ENCODE measurements around the gene SLC39A12.

The SLC39A12 gene

DNA sequence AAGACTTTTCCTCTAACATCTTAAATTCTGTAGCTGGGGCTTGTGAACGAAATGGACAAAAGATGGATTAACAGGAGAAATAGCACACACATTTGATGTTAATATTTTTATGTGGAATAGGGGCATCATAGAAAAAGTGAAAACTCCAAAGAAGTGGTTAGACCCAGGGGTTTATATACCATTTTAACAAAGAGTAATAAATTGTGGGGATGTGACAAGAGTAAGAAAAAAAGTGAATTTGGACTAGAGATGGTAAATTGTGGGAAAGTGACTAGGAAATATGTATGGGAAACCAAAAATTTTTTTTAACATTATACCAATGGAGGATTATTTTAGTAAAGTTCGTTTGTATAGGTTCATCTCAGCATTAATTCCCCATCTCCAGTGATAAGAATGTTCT is 8.2 kb downstream of the SLC39A12 start:
- no peak for DNase-seq (ENCODE audit: low read depth)
- H3K4me3 ChIP-seq (ENCODE audit: low read depth, low read length): no peak overlapping the region

DNA sequence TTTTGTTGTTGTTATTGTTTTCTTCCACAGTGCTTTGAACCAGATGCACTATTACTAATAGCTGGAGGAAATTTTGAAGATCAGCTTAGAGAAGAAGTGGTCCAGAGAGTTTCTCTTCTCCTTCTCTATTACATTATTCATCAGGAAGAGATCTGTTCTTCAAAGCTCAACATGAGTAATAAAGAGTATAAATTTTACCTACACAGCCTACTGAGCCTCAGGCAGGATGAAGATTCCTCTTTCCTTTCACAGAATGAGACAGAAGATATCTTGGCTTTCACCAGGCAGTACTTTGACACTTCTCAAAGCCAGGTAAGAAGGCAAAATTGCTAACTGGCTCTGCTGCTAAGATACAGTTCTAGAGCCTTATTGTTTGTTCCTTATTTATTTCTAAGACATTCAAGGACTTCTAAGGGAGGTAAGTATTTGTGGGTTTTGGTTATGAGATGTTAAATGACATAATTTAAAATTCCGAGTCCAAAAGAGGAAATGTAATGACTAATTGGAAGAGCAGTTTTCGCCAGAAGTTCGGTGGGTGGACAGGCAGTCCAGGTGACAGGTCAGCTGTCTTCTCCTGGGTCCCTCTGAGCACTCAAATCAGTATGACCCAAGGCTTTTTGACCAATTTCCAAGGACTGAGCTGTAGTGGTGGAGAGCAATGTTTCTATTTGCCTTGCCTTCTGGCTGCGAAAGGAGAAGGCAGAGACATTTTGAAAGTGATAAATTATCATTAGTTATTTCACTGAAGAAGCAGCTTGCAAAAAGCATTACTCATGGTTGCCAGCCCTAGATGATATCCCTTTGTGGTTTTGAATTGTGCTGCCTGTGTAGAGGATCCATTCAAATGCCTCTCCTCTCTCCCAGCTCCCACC is 10.1 kb downstream of the SLC39A12 start:
- peak; percentile 38 for DNase-seq (ENCODE audit: low read depth)
- H3K4me3 ChIP-seq (ENCODE audit: low read depth, low read length): no peak overlapping the region

DNA sequence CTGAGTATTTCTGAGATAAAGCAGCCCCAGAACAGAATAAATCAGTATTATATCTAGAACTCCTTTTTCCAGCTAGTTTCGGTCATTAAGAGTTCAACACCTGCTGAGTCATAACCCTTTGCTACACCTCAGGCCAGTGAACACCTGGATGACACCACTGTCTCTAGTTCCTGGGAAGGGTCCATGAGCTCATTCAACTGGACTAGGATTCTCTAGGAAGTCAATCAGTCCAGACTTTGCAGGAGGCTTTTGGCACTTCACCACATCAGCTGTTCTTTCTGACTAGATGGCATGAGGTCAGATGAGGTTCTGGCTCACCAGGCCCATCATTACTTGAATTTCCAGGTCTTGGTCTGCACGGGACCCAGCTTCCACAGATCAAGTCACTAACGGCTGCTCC is 11.7 kb downstream of the SLC39A12 start:
- no peak for DNase-seq (ENCODE audit: low read depth)
- H3K4me3 ChIP-seq (ENCODE audit: low read depth, low read length): no peak overlapping the region

DNA sequence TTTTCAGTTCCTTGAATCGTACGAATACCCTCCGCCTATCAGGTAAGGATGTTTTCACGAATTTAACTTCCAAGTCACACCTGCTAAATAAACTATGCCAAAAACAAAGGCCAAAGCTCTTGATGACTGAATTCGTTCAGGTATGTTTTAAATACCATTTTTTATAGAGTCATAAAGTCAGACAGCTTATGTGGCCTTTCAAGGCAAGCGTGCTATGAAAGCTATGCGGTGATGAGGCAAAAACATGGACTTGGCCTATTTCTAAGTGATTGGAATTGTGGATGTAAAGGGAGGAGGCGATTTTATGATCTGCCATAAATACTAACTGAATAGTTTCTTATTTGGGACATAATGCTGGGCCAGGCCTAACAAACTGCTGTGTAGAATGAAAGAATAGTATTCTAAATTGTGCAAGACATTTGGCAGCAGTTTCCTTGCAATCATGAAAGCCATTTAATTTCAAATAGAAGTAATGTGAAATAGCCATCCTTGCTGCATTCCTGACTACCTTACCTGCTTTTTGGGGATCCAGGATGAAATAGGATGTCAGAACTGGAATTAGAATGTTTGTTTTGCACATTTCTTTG is 14.0 kb downstream of the SLC39A12 start:
- DNase-seq (ENCODE audit: low read depth): no peak
- no peak overlapping the region for H3K4me3 ChIP-seq (ENCODE audit: low read depth, low read length)

DNA sequence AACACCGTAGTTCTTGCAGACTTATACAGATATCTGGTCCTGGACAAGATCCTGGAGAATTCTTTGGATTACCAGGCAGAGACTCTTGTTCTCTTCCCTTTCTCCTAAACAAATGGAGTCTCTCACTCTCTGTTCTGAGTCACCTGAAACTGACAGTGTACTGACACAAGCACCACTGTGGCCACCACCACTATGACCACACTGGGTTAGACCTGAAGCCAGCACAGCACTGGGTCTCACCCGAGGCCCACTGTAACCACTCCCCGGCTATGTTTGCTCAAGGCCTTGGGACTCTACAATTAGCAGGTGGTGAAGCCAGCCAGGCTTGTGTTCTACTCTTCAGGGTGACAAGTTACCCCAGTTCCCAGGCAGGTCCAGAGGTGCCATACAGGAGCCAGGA is 22.8 kb downstream of the SLC39A12 start:
- no peak overlapping the region for H3K4me3 ChIP-seq (ENCODE audit: low read depth, low read length)
- DNase-seq (ENCODE audit: low read depth): no peak

DNA sequence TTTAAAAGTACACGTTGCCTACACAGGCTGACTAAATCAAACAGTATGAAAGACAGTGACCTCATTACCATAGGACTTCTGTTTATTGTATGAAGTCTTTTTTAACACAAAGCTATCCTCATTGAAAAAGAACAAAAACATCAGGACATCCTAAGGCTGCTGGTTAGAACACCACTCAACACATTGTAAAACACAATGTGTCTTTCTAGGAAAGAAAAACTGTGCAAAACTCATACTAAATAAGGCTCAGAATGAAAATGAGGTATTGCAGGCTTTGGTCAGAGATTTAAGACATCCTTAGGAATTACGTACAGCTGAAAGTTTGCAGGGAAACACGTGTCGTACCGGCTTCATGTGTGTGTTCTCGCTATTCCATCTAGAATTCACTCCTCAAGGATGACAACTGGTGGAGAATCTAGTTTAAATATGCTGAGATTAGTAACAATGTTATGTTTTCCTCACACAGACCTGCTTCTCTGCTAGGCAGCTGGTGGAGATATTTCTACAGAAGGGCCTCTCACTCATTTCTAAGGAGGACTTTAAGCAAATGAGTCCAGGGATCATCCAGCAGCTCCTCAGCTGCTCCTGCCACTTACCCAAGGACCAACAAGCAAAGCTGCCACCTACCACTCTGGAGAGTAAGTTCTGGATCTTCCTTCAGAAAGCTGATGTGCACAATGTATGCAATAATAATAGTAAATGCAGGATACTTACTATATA is 29.3 kb downstream of the SLC39A12 start:
- H3K4me3 ChIP-seq (ENCODE audit: low read depth, low read length): no peak overlapping the region
- DNase-seq (ENCODE audit: low read depth): peak; percentile 88

DNA sequence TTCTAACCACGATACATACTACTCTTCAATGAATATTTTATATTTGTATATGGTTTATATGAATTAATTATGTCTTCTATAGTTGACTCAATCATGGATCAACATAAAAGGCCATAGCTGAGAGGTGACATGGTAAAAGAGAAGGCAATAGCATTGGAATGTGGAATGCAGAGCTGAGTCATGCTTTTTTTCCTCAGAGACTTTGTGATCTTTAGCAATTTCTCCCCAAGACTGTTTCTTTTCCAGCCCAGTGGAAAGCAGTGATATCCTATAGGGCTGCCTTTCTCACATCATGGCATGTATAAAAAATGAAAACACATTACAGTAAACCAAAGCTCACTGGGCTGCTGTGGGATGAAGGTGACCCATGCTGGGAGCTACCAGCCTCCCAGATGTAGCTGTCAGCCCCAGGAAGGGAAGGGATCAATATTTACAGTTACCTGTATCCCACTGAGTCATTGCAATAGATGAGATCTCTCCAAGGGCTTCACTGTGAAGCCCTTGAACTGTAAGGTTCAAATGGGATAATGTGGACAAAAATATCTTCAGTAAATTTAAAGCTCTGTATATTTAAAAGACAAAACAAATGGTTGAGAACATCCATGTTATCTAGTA is 30.2 kb downstream of the SLC39A12 start:
- DNase-seq (ENCODE audit: low read depth): peak; percentile 79
- no peak overlapping the region for H3K4me3 ChIP-seq (ENCODE audit: low read depth, low read length)

DNA sequence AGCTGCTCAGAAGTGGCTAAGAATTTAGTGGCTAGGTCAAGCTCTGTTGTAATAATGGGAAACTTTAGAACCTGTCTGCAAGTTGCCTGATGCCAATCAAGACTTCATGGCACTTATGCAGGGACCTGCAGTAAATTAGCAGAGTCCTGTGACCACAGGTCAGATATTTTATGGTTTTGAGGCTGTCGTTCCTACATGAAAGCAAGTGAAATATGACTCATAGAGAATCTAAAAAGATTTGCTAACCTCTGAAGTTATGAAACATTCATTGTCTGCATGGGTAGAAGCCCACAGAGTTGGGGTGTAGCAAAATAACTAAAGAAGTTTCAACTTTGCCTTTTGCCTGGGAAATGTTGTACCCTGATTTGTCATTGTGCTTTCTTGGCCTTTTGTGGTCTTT is 32.3 kb downstream of the SLC39A12 start:
- H3K4me3 ChIP-seq (ENCODE audit: low read depth, low read length): no peak overlapping the region
- peak; percentile 27 for DNase-seq (ENCODE audit: low read depth)

DNA sequence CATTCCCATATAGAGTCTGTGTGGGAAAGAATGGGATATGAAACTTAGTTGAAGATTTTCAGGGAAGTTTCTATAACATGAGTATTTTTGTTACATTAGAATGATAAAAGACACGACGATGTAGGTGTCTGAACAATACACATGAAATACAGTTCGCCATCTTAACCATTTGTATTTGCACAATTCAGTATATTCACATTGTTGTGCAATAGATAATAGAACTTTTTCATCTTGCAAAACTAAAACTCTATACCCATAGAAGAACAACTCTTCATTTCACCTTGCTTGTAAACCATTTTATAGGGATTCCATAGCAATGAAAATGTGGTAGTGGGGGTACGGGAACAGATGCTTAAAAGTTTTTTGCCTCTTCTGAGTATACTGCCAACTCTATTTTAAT is 32.8 kb downstream of the SLC39A12 start:
- no peak for DNase-seq (ENCODE audit: low read depth)

DNA sequence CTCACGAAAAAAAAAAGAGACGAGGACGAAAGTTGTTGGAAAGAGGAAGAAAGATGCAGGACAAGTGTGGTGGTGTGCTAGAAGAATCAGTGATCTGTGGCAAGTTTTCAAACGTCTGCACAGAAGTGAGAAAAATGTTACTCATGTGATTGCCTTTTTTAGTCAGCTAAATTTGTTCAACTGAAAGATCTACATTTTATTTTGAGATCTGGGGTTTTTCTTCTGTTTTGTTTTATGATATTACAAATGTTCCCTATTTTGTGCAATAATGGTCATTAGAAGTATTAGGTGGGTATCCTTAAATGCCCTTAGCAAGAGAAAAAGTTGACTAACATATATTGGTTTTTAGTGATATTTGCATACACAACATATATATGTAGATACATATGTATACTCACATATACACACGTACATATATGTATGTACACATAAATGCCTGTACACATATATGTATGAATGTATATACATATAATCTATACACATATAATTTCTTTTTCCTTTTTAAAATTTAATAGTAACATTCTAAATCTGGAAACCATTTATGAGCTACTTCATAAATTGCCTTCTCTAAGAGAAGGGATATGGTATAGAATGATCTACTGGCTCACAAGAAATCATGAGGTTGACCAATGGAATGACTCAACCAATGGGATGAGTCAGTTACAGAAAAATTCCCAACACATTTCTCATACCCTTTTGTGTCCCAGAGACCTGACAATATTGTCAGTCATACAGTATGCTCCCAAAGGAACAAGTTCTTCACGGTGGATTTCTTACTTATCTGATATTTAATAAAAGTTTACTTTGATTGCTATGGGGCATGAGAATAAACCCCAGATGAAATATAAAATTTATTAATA is 38.4 kb downstream of the SLC39A12 start:
- peak; percentile 53 for DNase-seq (ENCODE audit: low read depth)
- no peak overlapping the region for H3K4me3 ChIP-seq (ENCODE audit: low read depth, low read length)

More for the DNA sequence above, 32.8 kb downstream of the SLC39A12 start:
- H3K4me3 ChIP-seq (ENCODE audit: low read depth, low read length): no peak overlapping the region

DNA sequence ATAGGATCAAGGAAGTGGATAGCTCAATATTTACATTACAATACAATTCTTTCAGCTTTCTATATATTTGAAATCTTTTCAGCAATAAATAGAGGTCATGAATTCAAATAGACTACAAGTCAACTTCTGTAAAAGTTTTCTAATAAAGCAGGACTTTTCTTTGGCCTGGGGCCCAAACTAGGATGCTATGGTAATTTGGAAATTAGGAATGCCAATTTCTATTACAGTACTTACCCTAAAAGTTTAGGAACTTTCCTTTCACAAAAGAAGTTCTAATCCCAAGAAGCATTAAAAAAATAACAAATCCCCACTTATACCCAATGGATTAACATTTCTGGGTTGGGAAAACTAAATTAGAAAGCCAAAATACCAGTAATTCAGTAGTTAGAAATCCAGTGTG is 40.5 kb downstream of the SLC39A12 start:
- no peak overlapping the region for H3K4me3 ChIP-seq (ENCODE audit: low read depth, low read length)
- no peak for DNase-seq (ENCODE audit: low read depth)

DNA sequence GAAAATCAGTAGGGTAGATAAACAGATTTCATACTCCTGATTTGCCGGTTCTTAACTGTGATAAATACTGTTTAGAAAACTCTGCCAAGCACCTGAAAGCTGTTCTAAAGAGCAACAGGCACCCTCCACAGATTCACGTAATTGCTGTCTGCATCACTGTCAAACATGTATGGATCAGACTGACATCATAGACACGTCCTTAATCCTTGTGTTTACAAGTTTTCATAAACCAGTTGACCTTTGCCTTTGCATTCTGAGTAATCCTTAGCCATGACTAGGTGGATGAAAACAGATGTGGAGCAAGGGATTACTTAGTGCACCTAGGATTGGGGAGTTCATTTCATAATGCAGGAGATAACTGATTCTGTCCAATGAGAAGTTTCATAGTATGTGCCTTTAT is 41.6 kb downstream of the SLC39A12 start:
- H3K4me3 ChIP-seq (ENCODE audit: low read depth, low read length): no peak overlapping the region
- peak; percentile 52 for DNase-seq (ENCODE audit: low read depth)

DNA sequence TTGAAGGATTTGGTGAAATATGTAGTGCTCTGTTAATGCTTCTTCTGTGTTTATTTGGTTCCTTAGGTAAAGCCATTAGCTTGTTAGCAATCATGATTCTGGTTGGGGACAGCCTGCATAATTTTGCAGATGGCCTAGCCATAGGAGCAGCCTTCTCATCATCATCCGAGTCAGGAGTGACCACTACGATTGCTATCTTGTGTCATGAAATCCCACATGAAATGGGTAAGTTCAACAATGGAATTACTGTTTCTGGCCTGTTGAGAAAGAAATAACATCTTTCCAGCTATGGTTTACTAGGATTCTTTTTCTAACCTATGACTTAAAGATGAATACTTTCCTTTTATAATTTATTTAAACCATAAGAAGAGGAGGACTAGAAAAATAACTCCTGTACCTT is 48.9 kb downstream of the SLC39A12 start:
- no peak overlapping the region for H3K4me3 ChIP-seq (ENCODE audit: low read depth, low read length)
- DNase-seq (ENCODE audit: low read depth): no peak

DNA sequence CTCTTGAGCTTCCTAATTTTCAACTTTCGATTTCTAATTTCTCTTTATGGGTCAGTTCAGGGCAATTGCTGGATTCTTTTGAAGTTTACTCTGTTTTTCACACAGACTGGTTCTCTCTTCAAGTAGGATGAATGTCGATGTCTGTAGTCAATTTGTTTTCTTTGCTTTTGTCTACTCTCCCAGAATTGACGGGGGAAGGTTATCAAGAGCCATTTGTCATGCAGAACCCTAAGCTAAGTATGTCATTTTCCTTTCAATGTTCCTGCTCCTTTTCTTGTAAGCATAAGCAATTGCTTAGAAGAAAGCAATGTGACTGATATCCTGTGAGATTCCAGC is 53.7 kb downstream of the SLC39A12 start:
- no peak overlapping the region for H3K4me3 ChIP-seq (ENCODE audit: low read depth, low read length)
- DNase-seq (ENCODE audit: low read depth): no peak

DNA sequence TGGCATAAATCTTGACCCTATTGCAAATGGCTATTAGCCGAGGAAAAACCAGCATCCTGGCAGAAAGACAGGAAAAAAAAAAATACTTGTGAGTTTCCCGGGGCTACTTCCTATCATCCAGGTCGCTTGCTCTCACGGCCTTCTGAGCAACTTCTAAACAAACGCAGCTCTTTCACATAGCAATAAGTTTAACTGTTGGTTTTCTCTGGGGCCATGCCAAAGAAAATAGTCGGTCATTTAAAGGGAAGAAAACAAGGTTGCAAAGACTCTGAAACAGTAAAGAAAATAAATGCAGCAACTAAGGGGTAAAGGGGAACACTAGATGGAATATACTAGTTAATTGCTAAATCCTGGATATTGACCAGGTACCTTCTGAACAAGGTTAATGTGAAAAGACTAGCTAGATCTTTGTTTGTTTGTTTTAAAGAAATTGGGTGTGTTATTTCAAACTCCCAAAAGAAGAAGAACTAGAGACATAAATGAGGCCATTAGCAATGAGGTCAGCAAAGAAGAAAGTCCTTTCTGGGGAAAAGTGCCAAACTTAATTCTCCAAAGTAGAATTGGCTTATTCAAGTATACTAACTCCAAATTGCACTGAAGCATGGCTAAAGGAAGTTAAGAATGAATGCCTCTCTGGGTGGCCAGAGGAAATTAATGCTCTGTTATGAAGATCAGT is 54.2 kb downstream of the SLC39A12 start:
- DNase-seq (ENCODE audit: low read depth): peak; percentile 81
- H3K4me3 ChIP-seq (ENCODE audit: low read depth, low read length): no peak overlapping the region

DNA sequence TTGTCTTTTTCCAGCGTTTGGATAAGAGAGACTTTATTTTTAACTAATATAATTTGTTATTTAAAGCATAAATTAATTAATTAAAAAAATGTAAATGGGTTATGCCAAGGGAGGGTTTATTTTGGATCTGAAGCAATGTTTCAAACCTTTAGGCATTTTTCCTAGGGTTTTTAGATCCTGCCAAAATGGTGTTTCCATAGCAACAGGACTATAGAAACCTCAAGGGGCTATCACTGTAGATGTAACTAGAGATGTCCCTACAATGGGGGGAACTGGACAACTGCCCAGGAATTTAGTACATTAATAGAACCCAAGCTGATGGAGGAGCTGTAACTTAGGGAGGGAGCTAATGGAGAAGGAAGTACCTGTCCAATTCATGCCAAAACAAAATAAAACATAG is 57.3 kb downstream of the SLC39A12 start:
- no peak overlapping the region for H3K4me3 ChIP-seq (ENCODE audit: low read depth, low read length)
- peak; percentile 10 for DNase-seq (ENCODE audit: low read depth)

DNA sequence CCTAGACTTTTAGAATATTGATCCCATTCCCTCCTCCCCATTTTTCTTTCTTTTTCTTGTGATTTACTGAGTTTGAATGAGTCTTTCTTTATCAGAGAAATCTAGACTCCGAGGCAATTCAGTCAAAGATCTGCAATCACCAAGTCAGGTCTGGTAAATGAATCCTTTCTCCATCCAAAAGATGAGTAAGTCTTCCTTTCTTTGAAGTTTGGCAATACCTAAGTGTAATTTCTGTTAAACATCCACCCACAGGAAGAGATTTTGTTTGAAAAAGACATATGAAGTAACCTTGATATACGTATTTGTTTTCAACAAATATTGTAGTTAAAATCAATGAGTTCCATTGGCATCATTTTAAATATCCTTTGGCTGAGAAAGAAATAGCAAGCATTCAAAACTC is 58.3 kb downstream of the SLC39A12 start:
- no peak overlapping the region for H3K4me3 ChIP-seq (ENCODE audit: low read depth, low read length)
- peak; percentile 41 for DNase-seq (ENCODE audit: low read depth)

DNA sequence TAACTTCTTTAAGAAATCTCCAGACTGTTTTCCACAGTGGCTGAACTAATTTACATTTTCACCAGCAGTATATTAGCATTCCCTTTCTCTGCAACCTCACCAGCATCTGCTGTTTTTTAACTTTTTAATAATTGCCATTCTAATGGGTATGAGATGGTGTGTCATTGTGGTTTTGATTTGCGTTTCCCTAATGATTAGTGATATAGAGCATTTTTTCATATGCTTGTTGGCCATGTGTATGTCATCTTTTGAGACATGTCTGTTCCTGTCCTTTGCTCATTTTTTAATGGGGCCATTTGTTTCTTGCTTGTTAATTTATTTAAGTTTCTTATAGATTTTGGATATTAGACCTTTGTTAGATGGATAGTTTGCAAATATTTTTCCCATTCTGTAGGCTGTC is 68.8 kb downstream of the SLC39A12 start:
- H3K4me3 ChIP-seq (ENCODE audit: low read depth, low read length): no peak overlapping the region
- DNase-seq (ENCODE audit: low read depth): no peak

All from skeletal muscle cell (primary cell).